Measurements from ENCODE around the gene INAFM2. TPM values are rescaled to one million over a fixed set of nuclear protein-coding genes. Genes with fewer than 3 reads are reported as not detected.

INAFM2 gene
- total RNA-seq = 10 to 100 TPM in 1 of 5 donors, 1 to 10 TPM in 4; 5.5 to 10.9 (median 6.4) TPM
- total RNA-seq (2013) = 9.2 TPM
- total RNA-seq = 4.2 to 18.3 (median 8.5) reads per million in 29 experiments

DNA sequence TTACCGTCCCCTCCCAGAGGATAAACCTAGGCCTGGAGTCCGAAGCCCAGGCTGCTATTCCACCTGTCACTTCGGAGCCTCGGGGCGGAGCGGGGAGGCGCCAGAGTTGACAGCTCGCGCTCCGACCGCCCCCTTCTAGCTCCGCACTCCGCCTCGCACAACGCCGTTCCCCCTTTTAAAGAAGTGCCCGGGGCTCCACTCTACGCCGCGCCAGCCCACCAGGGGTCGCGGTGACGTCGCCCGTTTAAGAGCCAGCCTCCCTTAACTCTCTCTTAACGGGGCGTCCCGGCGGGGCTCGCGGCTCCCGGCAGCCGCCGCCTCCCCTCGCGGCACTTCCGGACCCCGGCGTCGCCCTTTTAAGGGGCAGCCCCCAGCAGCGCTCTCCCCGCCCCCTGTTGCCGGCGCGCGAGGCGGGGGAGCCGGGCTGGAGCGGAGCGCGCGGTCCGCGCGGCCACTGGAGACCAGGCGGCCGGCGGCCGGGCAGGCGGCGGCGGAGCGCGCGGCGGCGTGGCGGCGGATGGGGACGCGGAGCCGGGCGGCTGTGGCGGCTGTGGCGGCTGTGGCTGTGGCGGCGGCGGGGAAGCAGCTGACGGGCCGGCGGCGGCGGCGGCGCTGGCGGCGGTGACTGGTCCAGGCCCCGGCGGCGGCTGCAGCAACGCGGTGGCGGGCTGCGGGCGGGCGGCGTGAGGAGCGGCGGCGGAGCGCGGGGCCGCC, at the start of gene INAFM2:
Gene INAFM2 (plus strand): TSS at position 454 of the 714 bp plus-strand sequence. CDS start 364 bp downstream, outside the sequence.
- H3K4me3 ChIP-seq (ENCODE audit: control insufficient read depth in 1 of 2, extremely low read depth in 1 of 2, low read length in 1 of 2) = peak within 1 kb of the TSS; percentile 50 to 58
- ChIA-PET CTCF (interaction anchor here (0.6 to 2.0 kb wide), 15 partner anchors 10 to 145 kb away, joined by 3 to 35 read pairs (median 4); partner anchors contain the start of genes PLCB2 (in 2 of the 2) and CCDC9B (in 1 of the 2)), POLR2A (interaction anchor here (0.8 to 1.2 kb wide), 4 partner anchors 11 to 246 kb away, joined by 3 to 5 read pairs (median 3); partner anchors contain the start of gene RPUSD2 (in 1 of the 2))
- under 1% methylated on average over 102 of the region's 103 CpGs for WGBS (ENCODE audit: insufficient coverage)
- DNase-seq = peak; percentile 79 to 95 (median 89)
- no peaks in the 10 kb centered on the region for H3K36me3 Mint-ChIP-seq
- H3K27ac Mint-ChIP-seq = peak within 1 kb of the TSS; percentile 76 to 83
- H3K4me3 Mint-ChIP-seq = peak within 1 kb of the TSS; percentile 76 to 81 (median 77)
- H3K9me3 ChIP-seq = no peaks in the 10 kb centered on the region
- peaks cover 34% of the 10 kb centered on the region in 3 donors for H3K4me1 Mint-ChIP-seq
- no peaks in the 10 kb centered on the region for H3K27me3 ChIP-seq (replicated peaks in 1 of 2; ENCODE audit: control insufficient read depth in 2 of 2, extremely low read depth in 1 of 2, insufficient read depth in 2 of 2, low read length in 1 of 2)
- peaks cover 6 to 32% of the 10 kb centered on the region in 2 experiments for H3K4me1 ChIP-seq (ENCODE audit: control insufficient read depth in 1 of 2, extremely low read depth in 1 of 2, insufficient read depth in 2 of 2, low read length in 2 of 2)
- ATAC-seq (replicated peaks in 1 of 4) = peak; percentile 87 to 90 (median 88)
- H3K27me3 Mint-ChIP-seq = peaks cover 0 to 5% of the 10 kb centered on the region in 2 donors
- no peaks in the 10 kb centered on the region for H3K9me3 Mint-ChIP-seq
- H3K27ac ChIP-seq (ENCODE audit: low read length) = peak within 1 kb of the TSS; percentile 55
- H3K36me3 ChIP-seq (ENCODE audit: control insufficient read depth in 2 of 2, extremely low read depth in 1 of 2, insufficient read depth in 1 of 2, low read length in 1 of 2) = no peaks in the 10 kb centered on the region

DNA sequence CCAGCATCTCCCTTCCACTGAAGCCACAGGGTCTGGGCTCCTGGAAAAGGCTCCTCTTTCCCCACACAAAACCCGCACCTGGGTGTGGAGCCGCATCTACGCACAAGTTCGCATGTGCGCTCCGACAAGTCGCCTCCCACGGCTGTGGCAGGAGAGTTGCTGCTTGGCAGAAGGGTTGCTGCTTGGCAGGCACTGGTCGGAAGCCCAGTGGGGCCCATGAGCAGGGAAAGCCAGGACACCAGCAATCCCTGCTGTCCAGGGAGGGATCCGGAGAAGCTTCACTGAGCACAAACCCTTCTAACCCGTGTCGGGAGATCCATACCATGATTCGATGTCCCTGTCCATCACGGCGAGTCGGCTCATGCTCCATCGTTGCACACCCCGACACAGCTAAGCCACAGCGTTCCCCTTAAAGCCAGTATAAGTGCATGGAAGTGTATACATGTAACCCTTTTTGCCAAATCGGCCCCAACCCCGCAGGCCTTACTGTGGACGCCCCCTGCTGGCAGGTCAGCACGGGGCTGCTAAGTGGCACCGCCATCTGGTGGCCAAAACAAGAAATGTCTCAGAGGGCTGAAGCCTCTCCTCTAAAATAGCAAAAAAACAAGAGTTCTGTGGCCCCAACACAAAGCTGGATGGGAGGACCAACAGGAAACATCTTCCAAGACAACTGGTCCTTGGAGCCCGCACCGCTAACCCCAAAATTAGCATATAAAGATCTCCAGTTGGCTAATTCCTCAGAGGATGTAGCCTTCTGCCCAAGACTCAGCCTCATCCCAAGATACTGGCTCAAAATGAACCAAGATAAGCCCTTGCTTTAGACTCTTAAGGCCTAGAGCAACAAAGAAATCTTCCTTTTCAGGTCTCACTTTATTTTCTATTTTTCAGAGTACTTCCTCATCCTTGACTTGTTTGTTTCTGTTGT, 48.9 kb upstream of the INAFM2 start:
- H3K4me3 Mint-ChIP-seq = no peak overlapping the region
- H3K27me3 Mint-ChIP-seq = peaks cover 3 to 28% of the 10 kb centered on the region in 2 donors

DNA sequence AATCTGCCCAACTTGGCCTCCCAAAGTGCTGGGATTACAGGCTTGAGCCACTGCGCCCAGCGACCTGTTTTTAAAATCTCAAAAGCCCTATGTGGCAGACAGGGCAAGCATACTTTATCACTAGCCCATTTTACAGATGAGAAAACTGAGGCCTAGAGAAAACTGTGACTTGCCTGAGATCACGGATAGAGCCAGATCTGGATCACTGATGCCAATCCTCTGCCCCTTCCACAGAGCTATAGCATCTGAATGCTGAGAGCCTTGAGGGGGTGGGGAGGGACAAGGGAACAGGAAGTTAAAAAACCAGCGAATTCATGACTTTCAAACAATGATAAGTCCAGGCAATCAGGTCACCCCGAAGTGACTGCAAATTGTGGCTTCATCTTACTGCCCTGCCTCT, 48.0 kb upstream of the INAFM2 start:
- WGBS (ENCODE audit: insufficient coverage) = 61% methylated on average over 4 of the region's 5 CpGs
- Mint-ChIP-seq H3K27ac (no peak overlapping the region), H3K9me3 (no peaks in the 10 kb centered on the region), H3K36me3 (no peaks in the 10 kb centered on the region), H3K4me3 (no peak overlapping the region), H3K4me1 (peaks cover 4 to 5% (median 4%) of the 10 kb centered on the region in 3 donors), H3K27me3 (peaks cover 3 to 33% of the 10 kb centered on the region in 2 donors)
- ChIA-PET POLR2A (interaction anchor here in 1 of 2 donors (0.6 kb wide), 1 partner anchor 235 kb away, joined by 3 read pairs; no protein-coding TSS in a partner anchor), CTCF (interaction anchor here (0.5 to 3.8 kb wide), 8 partner anchors 29 to 589 kb away, joined by 3 to 39 read pairs (median 4); no protein-coding TSS in a partner anchor)
- peaks cover 0 to 21% of the 10 kb centered on the region in 2 experiments for H3K4me1 ChIP-seq (ENCODE audit: control insufficient read depth in 1 of 2, extremely low read depth in 1 of 2, insufficient read depth in 2 of 2, low read length in 2 of 2)
- no peak overlapping the region for H3K4me3 ChIP-seq (ENCODE audit: control insufficient read depth in 1 of 2, extremely low read depth in 1 of 2, low read length in 1 of 2)
- peaks cover 0 to 44% of the 10 kb centered on the region in 2 experiments for H3K27me3 ChIP-seq (replicated peaks in 1 of 2; ENCODE audit: control insufficient read depth in 2 of 2, extremely low read depth in 1 of 2, insufficient read depth in 2 of 2, low read length in 1 of 2)
- H3K36me3 ChIP-seq (ENCODE audit: control insufficient read depth in 2 of 2, extremely low read depth in 1 of 2, insufficient read depth in 1 of 2, low read length in 1 of 2) = no peaks in the 10 kb centered on the region
- no peak overlapping the region for H3K27ac ChIP-seq (ENCODE audit: low read length)
- no peak for DNase-seq
- no peak for ATAC-seq (replicated peaks in 1 of 4)
- H3K9me3 ChIP-seq = no peaks in the 10 kb centered on the region

More for the DNA sequence above, 48.9 kb upstream of the INAFM2 start:
- peak; percentile 73 to 84 (median 80) for ATAC-seq (replicated peaks in 1 of 4)
- H3K4me1 ChIP-seq (ENCODE audit: control insufficient read depth in 1 of 2, extremely low read depth in 1 of 2, insufficient read depth in 2 of 2, low read length in 2 of 2) = peaks cover 0 to 19% of the 10 kb centered on the region in 2 experiments
- peak; percentile 69 to 93 (median 84) for DNase-seq
- H3K4me1 Mint-ChIP-seq = peaks cover 4 to 5% (median 4%) of the 10 kb centered on the region in 3 donors
- no peak overlapping the region for H3K4me3 ChIP-seq (ENCODE audit: control insufficient read depth in 1 of 2, extremely low read depth in 1 of 2, low read length in 1 of 2)
- H3K36me3 Mint-ChIP-seq = no peaks in the 10 kb centered on the region
- no peaks in the 10 kb centered on the region for H3K36me3 ChIP-seq (ENCODE audit: control insufficient read depth in 2 of 2, extremely low read depth in 1 of 2, insufficient read depth in 1 of 2, low read length in 1 of 2)
- WGBS (ENCODE audit: insufficient coverage) = 58% methylated on average over 23 of the region's 26 CpGs
- no peak overlapping the region for H3K27ac Mint-ChIP-seq
- CTCF ChIA-PET = interaction anchor here (0.6 to 3.8 kb wide), 34 partner anchors 9 to 588 kb away, joined by 3 to 48 read pairs (median 4); partner anchors contain the start of genes PLCB2 (in 1 of the 2) and SRP14 (in 1 of the 2)
- H3K27ac ChIP-seq (ENCODE audit: low read length) = no peak overlapping the region
- POLR2A ChIA-PET = interaction anchor here in 1 of 2 donors (0.6 kb wide), 2 partner anchors 234 to 417 kb away, joined by 3 to 8 read pairs; no protein-coding TSS in a partner anchor
- no peaks in the 10 kb centered on the region for H3K9me3 ChIP-seq
- no peaks in the 10 kb centered on the region for H3K9me3 Mint-ChIP-seq
- H3K27me3 ChIP-seq (replicated peaks in 1 of 2; ENCODE audit: control insufficient read depth in 2 of 2, extremely low read depth in 1 of 2, insufficient read depth in 2 of 2, low read length in 1 of 2) = peaks cover 0 to 36% of the 10 kb centered on the region in 2 experiments

DNA sequence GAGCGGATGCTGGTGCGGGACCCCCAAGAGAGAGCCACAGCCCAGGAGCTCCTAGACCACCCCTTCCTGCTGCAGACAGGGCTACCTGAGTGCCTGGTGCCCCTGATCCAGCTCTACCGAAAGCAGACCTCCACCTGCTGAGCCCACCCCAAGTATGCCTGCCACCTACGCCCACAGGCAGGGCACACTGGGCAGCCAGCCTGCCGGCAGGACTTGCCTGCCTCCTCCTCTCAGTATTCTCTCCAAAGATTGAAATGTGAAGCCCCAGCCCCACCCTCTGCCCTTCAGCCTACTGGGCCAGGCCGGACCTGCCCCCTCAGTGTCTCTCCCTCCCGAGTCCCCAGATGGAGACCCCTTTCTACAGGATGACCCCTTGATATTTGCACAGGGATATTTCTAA, 47.5 kb upstream of the INAFM2 start:
- no peaks in the 10 kb centered on the region for H3K9me3 Mint-ChIP-seq
- H3K36me3 Mint-ChIP-seq = no peaks in the 10 kb centered on the region
- H3K4me3 Mint-ChIP-seq = no peak overlapping the region
- no peak overlapping the region for H3K4me3 ChIP-seq (ENCODE audit: control insufficient read depth in 1 of 2, extremely low read depth in 1 of 2, low read length in 1 of 2)
- peaks cover 0 to 48% of the 10 kb centered on the region in 2 experiments for H3K27me3 ChIP-seq (replicated peaks in 1 of 2; ENCODE audit: control insufficient read depth in 2 of 2, extremely low read depth in 1 of 2, insufficient read depth in 2 of 2, low read length in 1 of 2)
- 95% methylated on average over 7 of the region's 7 CpGs for WGBS (ENCODE audit: insufficient coverage)
- ATAC-seq (replicated peaks in 1 of 4) (no peak), DNase-seq (no peak)
- no peak overlapping the region for H3K27ac ChIP-seq (ENCODE audit: low read length)
- peaks cover 4 to 37% of the 10 kb centered on the region in 2 donors for H3K27me3 Mint-ChIP-seq
- no peaks in the 10 kb centered on the region for H3K9me3 ChIP-seq
- peaks cover 0 to 21% of the 10 kb centered on the region in 2 experiments for H3K4me1 ChIP-seq (ENCODE audit: control insufficient read depth in 1 of 2, extremely low read depth in 1 of 2, insufficient read depth in 2 of 2, low read length in 2 of 2)
- POLR2A ChIA-PET = interaction anchor here in 1 of 2 donors (0.6 kb wide), 1 partner anchor 695 kb away, joined by 10 read pairs; no protein-coding TSS in a partner anchor
- H3K27ac Mint-ChIP-seq = no peak overlapping the region
- peaks cover 4 to 5% (median 4%) of the 10 kb centered on the region in 3 donors for H3K4me1 Mint-ChIP-seq
- no peaks in the 10 kb centered on the region for H3K36me3 ChIP-seq (ENCODE audit: control insufficient read depth in 2 of 2, extremely low read depth in 1 of 2, insufficient read depth in 1 of 2, low read length in 1 of 2)
- CTCF ChIA-PET = interaction anchor here (0.5 to 3.8 kb wide), 4 partner anchors 58 to 590 kb away, joined by 4 to 39 read pairs (median 4); no protein-coding TSS in a partner anchor

- Mint-ChIP-seq H3K4me1 (peaks cover 4 to 6% (median 5%) of the 10 kb centered on the region in 3 donors), H3K36me3 (no peaks in the 10 kb centered on the region), H3K27me3 (peaks cover 7 to 40% of the 10 kb centered on the region in 2 donors), H3K4me3 (no peak overlapping the region), H3K27ac (no peak overlapping the region), H3K9me3 (no peaks in the 10 kb centered on the region)
- CTCF ChIA-PET = interaction anchor here (1.0 to 1.6 kb wide), 2 partner anchors 61 to 116 kb away, joined by 4 to 5 read pairs; partner anchors contain the start of gene BUB1B (in 1 of the 2)
- POLR2A ChIA-PET = no interaction called here
- ATAC-seq (replicated peaks in 1 of 4) (no peak), DNase-seq (no peak)
- 69% methylated on average over 3 of the region's 4 CpGs for WGBS (ENCODE audit: insufficient coverage)
- no peak overlapping the region for H3K27ac ChIP-seq (ENCODE audit: low read length)
- H3K4me3 ChIP-seq (ENCODE audit: control insufficient read depth in 1 of 2, extremely low read depth in 1 of 2, low read length in 1 of 2) = no peak overlapping the region
- H3K36me3 ChIP-seq (ENCODE audit: control insufficient read depth in 2 of 2, extremely low read depth in 1 of 2, insufficient read depth in 1 of 2, low read length in 1 of 2) = no peaks in the 10 kb centered on the region
- H3K4me1 ChIP-seq (ENCODE audit: control insufficient read depth in 1 of 2, extremely low read depth in 1 of 2, insufficient read depth in 2 of 2, low read length in 2 of 2) = peaks cover 0 to 27% of the 10 kb centered on the region in 2 experiments
- no peaks in the 10 kb centered on the region for H3K9me3 ChIP-seq
- peaks cover 0 to 56% of the 10 kb centered on the region in 2 experiments for H3K27me3 ChIP-seq (replicated peaks in 1 of 2; ENCODE audit: control insufficient read depth in 2 of 2, extremely low read depth in 1 of 2, insufficient read depth in 2 of 2, low read length in 1 of 2)
Observed at GRCh38 chr15:40276927-40277326, 46.6 kb upstream of the INAFM2 start.

Data from T-cell (primary cell).